ENCODE results near the gene NEU2. TPM values are rescaled to one million over a fixed set of nuclear protein-coding genes. Genes with fewer than 3 reads are reported as not detected.
A peak's percentile ranks its signal among the peaks of the same experiment; 100 is the strongest.
"Not testable (repeated sequence)": the region's sequence is repeated elsewhere in the genome, so short reads cannot be mapped to it uniquely, and the experiment has no call there.

Gene NEU2
- polyA plus RNA-seq, 6 donors from 2014 or later, result not detected

GRCh38 chr2:233059547-233059796 is 27.0 kb downstream of the NEU2 start:
- peaks cover 0 to 4% (median 0%) of the 10 kb centered on the region in 7 donors for H3K9me3 Mint-ChIP-seq
- H3K36me3 Mint-ChIP-seq, result peaks cover 0 to 5% of the 10 kb centered on the region in 2 donors
- H3K27me3 Mint-ChIP-seq, result no peaks in the 10 kb centered on the region
- peaks cover 36 to 53% (median 48%) of the 10 kb centered on the region in 3 donors for H3K4me1 Mint-ChIP-seq
- no peak for DNase-seq
- H3K27ac Mint-ChIP-seq, result peak overlapping the region; percentile 92 to 99 (median 98)
- ATAC-seq (ENCODE audit: low read depth in 2 of 2), result no peak
- H3K4me3 Mint-ChIP-seq, result peak overlapping the region; percentile 16 to 99 (median 96)

DNA sequence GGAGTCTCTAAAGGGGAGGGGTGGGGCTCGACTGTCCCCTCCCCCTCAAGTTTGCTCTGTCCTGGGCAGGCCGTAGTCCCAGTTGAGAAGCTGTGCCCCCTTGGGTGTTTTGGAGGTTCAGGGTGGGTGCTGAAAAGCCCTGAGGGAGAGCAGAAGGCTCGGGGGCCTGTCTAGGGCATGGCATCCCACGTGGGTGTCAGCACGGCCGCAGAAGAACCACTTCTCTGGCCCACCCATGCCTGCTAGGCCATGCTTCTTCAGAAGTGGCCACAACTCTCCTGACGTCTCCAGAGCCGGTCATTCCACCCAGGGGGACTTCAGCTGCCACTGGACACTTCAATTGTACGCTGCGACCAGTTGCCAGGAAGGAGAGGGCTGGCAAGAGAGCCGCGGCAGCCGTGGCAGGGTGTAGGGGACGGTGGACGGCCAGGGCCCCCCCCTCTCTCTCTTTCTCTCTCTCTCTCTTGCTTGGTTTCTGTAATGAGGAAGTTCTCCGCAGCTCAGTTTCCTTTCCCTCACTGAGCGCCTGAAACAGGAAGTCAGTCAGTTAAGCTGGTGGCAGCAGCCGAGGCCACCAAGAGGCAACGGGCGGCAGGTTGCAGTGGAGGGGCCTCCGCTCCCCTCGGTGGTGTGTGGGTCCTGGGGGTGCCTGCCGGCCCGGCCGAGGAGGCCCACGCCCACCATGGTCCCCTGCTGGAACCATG is 27.5 kb downstream of the NEU2 start, which contains the start of gene INPP5D:
Gene INPP5D (plus strand): TSS at position 546 of the 704 bp plus-strand sequence. CDS start 137 bp downstream, at position 683.
- Mint-ChIP-seq H3K27me3 (no peaks in the 10 kb centered on the region), H3K36me3 (peaks cover 0 to 5% of the 10 kb centered on the region in 2 donors), H3K4me1 (peaks cover 36 to 55% (median 48%) of the 10 kb centered on the region in 3 donors), H3K4me3 (peak within 1 kb of the TSS; percentile 73 to 99 (median 96)), H3K27ac (peak within 1 kb of the TSS; percentile 92 to 99 (median 98)), H3K9me3 (peaks cover 0 to 4% (median 0%) of the 10 kb centered on the region in 7 donors)
- DNase-seq (peak; percentile 87), ATAC-seq (ENCODE audit: low read depth in 2 of 2) (peak; percentile 80 to 81)

- Mint-ChIP-seq H3K36me3 (peaks cover 0 to 5% of the 10 kb centered on the region in 2 donors), H3K27me3 (no peaks in the 10 kb centered on the region), H3K27ac (peak overlapping the region; percentile 92 to 99 (median 98)), H3K9me3 (peaks cover 0 to 4% (median 0%) of the 10 kb centered on the region in 7 donors), H3K4me1 (peaks cover 39 to 58% (median 54%) of the 10 kb centered on the region in 3 donors), H3K4me3 (peak overlapping the region; percentile 73 to 99 (median 96))
- ATAC-seq (ENCODE audit: low read depth in 2 of 2) (peak; percentile 17 to 20), DNase-seq (no peak)
These were observed 28.1 kb downstream of the NEU2 start for GRCh38 chr2:233060501-233060979.

GRCh38 chr2:233060980-233061590 is 28.6 kb downstream of the NEU2 start:
- Mint-ChIP-seq H3K36me3 (peaks cover 0 to 5% of the 10 kb centered on the region in 2 donors), H3K9me3 (peaks cover 0 to 4% (median 0%) of the 10 kb centered on the region in 7 donors), H3K4me1 (peaks cover 41 to 61% (median 57%) of the 10 kb centered on the region in 3 donors), H3K27me3 (no peaks in the 10 kb centered on the region), H3K4me3 (peak overlapping the region; percentile 73 to 99 (median 96)), H3K27ac (peak overlapping the region; percentile 92 to 99 (median 98))
- ATAC-seq (ENCODE audit: low read depth in 2 of 2) (peak; percentile 47 to 53), DNase-seq (peak; percentile 77)

DNA sequence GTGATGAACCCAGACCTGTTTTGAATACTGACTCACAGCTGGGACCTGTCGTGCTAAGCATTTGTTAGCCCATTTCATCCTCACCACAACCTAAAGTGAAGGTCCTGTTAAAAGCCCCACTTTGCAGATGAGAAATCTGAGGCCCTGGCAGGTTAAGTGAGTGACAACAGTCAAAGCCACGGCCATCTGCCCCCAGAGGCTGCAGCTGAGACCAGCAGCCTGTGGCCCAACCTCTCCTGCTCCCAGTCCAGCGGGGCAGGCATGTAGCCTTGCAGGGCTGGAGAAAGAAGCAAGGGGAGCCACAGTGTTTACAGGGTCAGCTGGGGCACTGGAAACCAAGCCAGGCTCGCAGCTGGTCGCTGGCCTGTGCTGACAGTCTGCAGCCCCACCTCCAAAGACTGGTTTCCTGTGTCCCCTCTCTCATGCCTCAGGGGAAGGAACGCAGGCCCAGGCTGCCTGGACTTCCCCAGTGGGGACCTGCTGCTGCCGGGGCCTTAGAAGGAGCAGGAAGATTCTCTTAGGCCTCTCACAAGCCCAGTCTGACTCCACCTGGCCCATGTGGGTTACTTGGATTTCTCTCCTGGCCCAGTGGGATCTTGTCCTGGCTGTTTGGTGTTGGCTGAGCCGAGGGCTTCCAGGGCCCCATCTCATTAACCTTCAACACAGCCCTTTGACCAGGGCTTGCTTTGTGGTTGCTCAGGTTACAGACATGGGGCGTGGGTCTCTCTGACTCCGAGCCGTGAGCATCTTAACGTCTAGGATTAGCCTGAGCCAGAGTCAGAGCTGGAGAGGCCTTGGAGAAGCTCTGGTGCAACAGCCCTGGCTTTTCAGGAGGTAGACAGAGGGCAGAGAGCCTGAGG is 29.3 kb downstream of the NEU2 start:
- Mint-ChIP-seq H3K27ac (peak overlapping the region; percentile 92 to 99 (median 98)), H3K36me3 (peaks cover 0 to 5% of the 10 kb centered on the region in 2 donors), H3K9me3 (peaks cover 0 to 4% (median 0%) of the 10 kb centered on the region in 7 donors), H3K27me3 (no peaks in the 10 kb centered on the region), H3K4me3 (peak overlapping the region; percentile 73 to 99 (median 96)), H3K4me1 (peaks cover 43 to 64% (median 63%) of the 10 kb centered on the region in 3 donors)
- DNase-seq (no peak), ATAC-seq (ENCODE audit: low read depth in 2 of 2) (no peak)

GRCh38 chr2:233062451-233062850 is 30.0 kb downstream of the NEU2 start:
- Mint-ChIP-seq H3K4me3 (peak overlapping the region; percentile 73 to 99 (median 96)), H3K4me1 (peaks cover 47 to 70% (median 69%) of the 10 kb centered on the region in 3 donors), H3K27me3 (no peaks in the 10 kb centered on the region), H3K9me3 (peaks cover 0 to 4% (median 0%) of the 10 kb centered on the region in 7 donors), H3K27ac (peak overlapping the region in 5 of 6 donors; percentile 65 to 98 (median 92)), H3K36me3 (peaks cover 0 to 9% of the 10 kb centered on the region in 2 donors)
- ATAC-seq (ENCODE audit: low read depth in 2 of 2) (no peak), DNase-seq (no peak)

GRCh38 chr2:233062946-233063268 is 30.4 kb downstream of the NEU2 start:
- Mint-ChIP-seq H3K27me3 (no peaks in the 10 kb centered on the region), H3K27ac (peak overlapping the region in 5 of 6 donors; percentile 65 to 98 (median 88)), H3K36me3 (peaks cover 0 to 9% of the 10 kb centered on the region in 2 donors), H3K9me3 (peaks cover 0 to 4% (median 0%) of the 10 kb centered on the region in 7 donors), H3K4me3 (peak overlapping the region; percentile 73 to 99 (median 96)), H3K4me1 (peaks cover 47 to 75% (median 73%) of the 10 kb centered on the region in 3 donors)
- ATAC-seq (ENCODE audit: low read depth in 2 of 2) (no peak), DNase-seq (no peak)

- Mint-ChIP-seq H3K27me3 (no peaks in the 10 kb centered on the region), H3K4me1 (peaks cover 45 to 76% (median 72%) of the 10 kb centered on the region in 3 donors)
- DNase-seq, result peak; percentile 59
These were observed 30.9 kb downstream of the NEU2 start for GRCh38 chr2:233063269-233063975.

GRCh38 chr2:233063976-233064411 is 31.5 kb downstream of the NEU2 start:
- H3K27ac Mint-ChIP-seq, result peak overlapping the region; percentile 36 to 98 (median 76)
- H3K9me3 Mint-ChIP-seq, result peaks cover 0 to 4% (median 0%) of the 10 kb centered on the region in 7 donors
- H3K27me3 Mint-ChIP-seq, result no peaks in the 10 kb centered on the region
- peaks cover 7 to 9% of the 10 kb centered on the region in 2 donors for H3K36me3 Mint-ChIP-seq
- no peak for ATAC-seq (ENCODE audit: low read depth in 2 of 2)
- no peak for DNase-seq
- H3K4me1 Mint-ChIP-seq, result peaks cover 45 to 76% (median 72%) of the 10 kb centered on the region in 3 donors
- H3K4me3 Mint-ChIP-seq, result peak overlapping the region; percentile 73 to 99 (median 96)

More at GRCh38 chr2:233063269-233063975, 30.9 kb downstream of the NEU2 start:
- peak; percentile 12 for ATAC-seq (ENCODE audit: low read depth in 2 of 2)
- H3K27ac Mint-ChIP-seq, result peak overlapping the region; percentile 36 to 98 (median 84)
- peaks cover 2 to 9% of the 10 kb centered on the region in 2 donors for H3K36me3 Mint-ChIP-seq
- H3K4me3 Mint-ChIP-seq, result peak overlapping the region; percentile 73 to 99 (median 96)
- H3K9me3 Mint-ChIP-seq, result peaks cover 0 to 4% (median 0%) of the 10 kb centered on the region in 7 donors

DNA sequence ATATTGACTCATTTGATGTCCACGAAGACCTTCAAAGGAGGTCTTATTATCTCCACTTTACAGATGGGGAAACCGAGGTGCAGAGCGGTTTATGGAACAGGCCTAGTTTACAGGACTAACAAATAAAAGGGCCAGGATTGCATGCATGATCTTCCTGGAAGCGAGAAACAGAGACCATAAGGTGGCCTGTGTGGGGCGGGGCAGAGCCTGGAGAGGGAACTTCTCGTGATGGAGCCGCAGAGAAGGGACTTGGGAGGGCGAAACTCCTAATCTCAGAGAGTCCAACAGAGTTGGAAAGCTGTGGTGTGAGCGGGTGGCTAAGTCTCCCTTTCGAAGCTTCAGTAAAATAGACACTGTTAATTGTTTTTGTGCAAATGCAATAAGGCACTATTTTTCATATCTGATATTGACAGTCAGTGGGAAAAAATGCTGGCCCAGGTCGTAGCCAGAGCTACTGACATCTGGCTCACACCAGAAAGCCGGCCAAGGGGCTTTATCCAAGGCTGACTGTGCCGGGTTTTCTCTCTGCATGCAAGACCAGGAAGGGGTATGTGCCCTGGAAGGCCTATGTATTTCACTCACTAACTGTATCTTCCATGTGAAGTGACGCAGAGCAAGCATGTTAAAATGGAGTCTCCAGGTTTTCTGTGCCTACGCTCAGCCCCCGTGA is 32.2 kb downstream of the NEU2 start:
- Mint-ChIP-seq H3K27ac (peak overlapping the region in 5 of 6 donors; percentile 9 to 92 (median 79)), H3K27me3 (no peaks in the 10 kb centered on the region), H3K9me3 (peaks cover 0 to 4% (median 0%) of the 10 kb centered on the region in 7 donors), H3K36me3 (peaks cover 7 to 9% of the 10 kb centered on the region in 2 donors), H3K4me3 (peak overlapping the region; percentile 68 to 99 (median 86)), H3K4me1 (peaks cover 49 to 80% (median 77%) of the 10 kb centered on the region in 3 donors)
- DNase-seq (no peak), ATAC-seq (ENCODE audit: low read depth in 2 of 2) (no peak)

GRCh38 chr2:233065200-233065589 is 32.7 kb downstream of the NEU2 start:
- not testable (repeated sequence) for ATAC-seq (ENCODE audit: low read depth in 2 of 2); H3K27me3 Mint-ChIP-seq; DNase-seq; H3K9me3 Mint-ChIP-seq; H3K36me3 Mint-ChIP-seq
- peak overlapping the region in 4 of 6 donors; percentile 69 to 92 (median 84) for H3K27ac Mint-ChIP-seq
- H3K4me1 Mint-ChIP-seq, result peaks cover 51 to 80% (median 77%) of the 10 kb centered on the region in 3 donors
- H3K4me3 Mint-ChIP-seq, result peak overlapping the region in 7 of 8 donors; percentile 60 to 99 (median 90)
